IMR-90 (cell line): ENCODE measurements around the gene POLR1G. TPM values are rescaled to one million over a fixed set of nuclear protein-coding genes. Genes with fewer than 3 reads are reported as not detected.

Experiments used
- ATAC-seq: fragments of 200-7000 bp; cut with Tn5 transposase; 2 replicates; pipeline ENCODE4 v1.9.1; 2020; ENCODE audit warnings: low read depth, mild to moderate bottlenecking, moderate library complexity
- BruUV-seq: library from RNA; stranded (reverse); fragments of 400-500 nt; replicated peaks from 2 replicates; lab custom pipeline; 2021; lab: Mats Ljungman, UMichigan
- CTCF ChIA-PET: fragments of 300-600 bp; formaldehyde crosslinking; extraction: SDS; loops from one replicate; lab custom pipeline; 2021; ENCODE audit warnings: antibody characterized with exemption; lab: Yijun Ruan, JAX
- POLR2A ChIA-PET: fragments of 300-600 bp; sonication (Branson Sonifier 250); formaldehyde crosslinking; loops from one replicate; lab custom pipeline; 2022; ENCODE audit warnings: antibody characterized with exemption; ENCODE audit not compliant: unreplicated experiment; lab: Charles Lee
- DNase-seq: peaks from one replicate; pipeline ENCODE4 v3.0.0; 2013
- H2AFZ ChIP-seq: replicated peaks from 2 replicates; pipeline ENCODE3; 2013; ENCODE audit warnings: low read length, mild to moderate bottlenecking; ENCODE audit not compliant: poor library complexity
- H2AK5ac ChIP-seq: 2 replicates; pipeline ENCODE4 v1.6.1; 2013; ENCODE audit warnings: low read depth, low read length, inconsistent platforms
- H2AK9ac ChIP-seq: replicated peaks from 2 replicates; pipeline ENCODE3; 2013; ENCODE audit warnings: mild to moderate bottlenecking, low read depth, low read length, moderate library complexity; ENCODE audit not compliant: poor library complexity
- H2BK120ac ChIP-seq: 2 replicates; pipeline ENCODE4 v1.6.1; 2013; ENCODE audit warnings: low read depth, low read length, inconsistent platforms
- H2BK15ac ChIP-seq: 3 replicates; pipeline ENCODE4 v1.6.1; 2013; ENCODE audit warnings: low read depth, low read length, inconsistent platforms
- H2BK20ac ChIP-seq: 2 replicates; pipeline ENCODE4 v1.6.1; 2013; ENCODE audit warnings: low read depth, mild to moderate bottlenecking, inconsistent platforms, low read length, moderate library complexity
- H2BK5ac ChIP-seq: 2 replicates; pipeline ENCODE4 v1.6.1; 2013; ENCODE audit warnings: mild to moderate bottlenecking, low read depth, low read length, inconsistent platforms; ENCODE audit not compliant: poor library complexity, severe bottlenecking
- H3K14ac ChIP-seq: replicated peaks from 2 replicates; pipeline ENCODE4 v1.6.1; 2013; ENCODE audit warnings: low read depth, low read length, inconsistent platforms
- H3K18ac ChIP-seq: 2 replicates; pipeline ENCODE4 v1.6.1; 2013; ENCODE audit warnings: low read depth, low read length, control low read depth
- H3K23ac ChIP-seq: 2 replicates; pipeline ENCODE4 v1.6.1; 2013; ENCODE audit warnings: low read depth, low read length, inconsistent platforms
- H3K27ac ChIP-seq: 2 replicates; pipeline ENCODE4 v1.5.1; 2013; ENCODE audit warnings: mild to moderate bottlenecking, control low read depth, low read length; ENCODE audit not compliant: insufficient read depth
- H3K27me3 ChIP-seq: 2 replicates; pipeline ENCODE4 v1.6.1; 2013; ENCODE audit warnings: low read length; ENCODE audit not compliant: control insufficient read depth, insufficient read depth
- H3K36me3 ChIP-seq: 2 replicates; pipeline ENCODE4 v1.6.1; 2013; ENCODE audit warnings: low read length, mixed read lengths; ENCODE audit not compliant: control insufficient read depth, insufficient read depth
- H3K4ac ChIP-seq: 2 replicates; pipeline ENCODE4 v1.6.1; 2013; ENCODE audit warnings: low read depth, low read length, inconsistent platforms
- H3K4me1 ChIP-seq: 2 replicates; pipeline ENCODE4 v1.6.1; 2013; ENCODE audit warnings: low read length, mixed read lengths; ENCODE audit not compliant: control insufficient read depth, insufficient read depth
- H3K4me2 ChIP-seq: 2 replicates; pipeline ENCODE4 v1.6.1; 2013; ENCODE audit warnings: low read depth, mild to moderate bottlenecking, control low read depth, low read length, moderate library complexity
- H3K4me3 ChIP-seq: 2 replicates; pipeline ENCODE4 v1.5.1; 2013; ENCODE audit warnings: low read depth, mild to moderate bottlenecking, control low read depth, low read length, moderate library complexity; ENCODE audit not compliant: insufficient read depth
- H3K56ac ChIP-seq: 2 replicates; pipeline ENCODE4 v1.6.1; 2013; ENCODE audit warnings: low read length, inconsistent platforms; ENCODE audit not compliant: insufficient read depth; ENCODE audit errors: extremely low read depth
- H3K79me1 ChIP-seq, 2 experiments: 2 replicates each; pipeline ENCODE4 v1.6.1; 2013; ENCODE audit warnings: low read length in 2 of 2, inconsistent platforms in 1 of 2, low read depth in 1 of 2
- H3K9ac ChIP-seq: 2 replicates; pipeline ENCODE4 v1.6.1; 2013; ENCODE audit warnings: low read depth, low read length, control low read depth
- H3K9me1 ChIP-seq: 2 replicates; pipeline ENCODE4 v1.6.1; 2013; ENCODE audit warnings: low read length, inconsistent platforms; ENCODE audit not compliant: insufficient read depth
- H3K9me3 ChIP-seq: 2 replicates; pipeline ENCODE4 v1.6.1; 2013; ENCODE audit warnings: low read length; ENCODE audit not compliant: control insufficient read depth, insufficient read depth
- H4K20me1 ChIP-seq: 2 replicates; pipeline ENCODE4 v1.6.1; 2013; ENCODE audit warnings: low read length, inconsistent platforms; ENCODE audit not compliant: insufficient read depth
- H4K5ac ChIP-seq: 2 replicates; pipeline ENCODE4 v1.6.1; 2013; ENCODE audit warnings: mild to moderate bottlenecking, low read depth, low read length, control low read depth
- H4K8ac ChIP-seq, 2 experiments: 2 replicates each; pipeline ENCODE4 v1.6.1; 2013; ENCODE audit warnings: low read depth in 2 of 2, low read length in 2 of 2, control low read depth in 1 of 2, inconsistent platforms in 1 of 2
- H4K91ac ChIP-seq: 2 replicates; pipeline ENCODE4 v1.6.1; 2013; ENCODE audit warnings: low read depth, low read length, inconsistent platforms; ENCODE audit not compliant: insufficient read depth
- BHLHE40 ChIP-seq: fragments of 150-350 bp; IDR thresholded peaks from 2 replicates; pipeline ENCODE4 v1.6.1; 2016; ENCODE audit warnings: mild to moderate bottlenecking, low read depth, low read length
- CEBPB ChIP-seq: IDR thresholded peaks from 2 replicates; pipeline ENCODE4 v1.6.1; 2012; ENCODE audit warnings: low read depth, low read length, improper control_type of control experiment
- CHD1 ChIP-seq: IDR thresholded peaks from 2 replicates; pipeline ENCODE4 v1.6.1; 2012; ENCODE audit warnings: low read depth, low read length, improper control_type of control experiment
- CTCF ChIP-seq: conservative IDR thresholded peaks from 2 replicates; pipeline ENCODE4 v1.5.1; 2012; ENCODE audit warnings: mild to moderate bottlenecking, low read depth, low read length, improper control_type of control experiment
- FOS ChIP-seq: fragments of 150-350 bp; IDR thresholded peaks from 2 replicates; pipeline ENCODE4 v1.6.1; 2016; ENCODE audit warnings: low read depth, low read length
- MAFK ChIP-seq: IDR thresholded peaks from 2 replicates; pipeline ENCODE4 v1.6.1; 2012; ENCODE audit warnings: low read depth, low read length, improper control_type of control experiment
- MAZ ChIP-seq: IDR thresholded peaks from 2 replicates; pipeline ENCODE4 v1.6.1; 2012; ENCODE audit warnings: low read depth, mild to moderate bottlenecking, low read length, improper control_type of control experiment, moderate library complexity, borderline replicate concordance
- MXI1 ChIP-seq: IDR thresholded peaks from 2 replicates; pipeline ENCODE4 v1.6.1; 2012; ENCODE audit warnings: low read depth, mild to moderate bottlenecking, low read length, moderate library complexity, borderline replicate concordance
- NFE2L2 ChIP-seq: fragments of 150-350 bp; IDR thresholded peaks from 2 replicates; pipeline ENCODE4 v1.6.1; 2016; ENCODE audit warnings: low read depth, mild to moderate bottlenecking, low read length
- POLR2A ChIP-seq: IDR thresholded peaks from 2 replicates; pipeline ENCODE4 v1.6.1; 2012; ENCODE audit warnings: mild to moderate bottlenecking, low read depth, low read length
- RAD21 ChIP-seq: IDR thresholded peaks from 2 replicates; pipeline ENCODE4 v1.6.1; 2012; ENCODE audit warnings: low read length, improper control_type of control experiment
- RCOR1 ChIP-seq: IDR thresholded peaks from 2 replicates; pipeline ENCODE4 v1.6.1; 2012; ENCODE audit warnings: mild to moderate bottlenecking, low read length, improper control_type of control experiment; ENCODE audit not compliant: insufficient replicate concordance
- RFX5 ChIP-seq: IDR thresholded peaks from 2 replicates; pipeline ENCODE4 v1.8.0; 2012; ENCODE audit warnings: low read depth, mild to moderate bottlenecking, low read length, moderate library complexity
- SMC3 ChIP-seq: fragments of 150-350 bp; IDR thresholded peaks from 2 replicates; pipeline ENCODE4 v1.6.1; 2016; ENCODE audit warnings: low read depth, mild to moderate bottlenecking, antibody characterized with exemption, low read length, moderate library complexity
- USF2 ChIP-seq: fragments of 150-350 bp; IDR thresholded peaks from 2 replicates; pipeline ENCODE4 v1.6.1; 2017; ENCODE audit warnings: mild to moderate bottlenecking, antibody characterized with exemption, low read length, low read depth
- WGBS, 2 experiments: methylation state at CpG; one replicate each; pipeline versions ENCODE4 v1.1.5 to v1.1.7; 2013; ENCODE audit warnings: missing lambda C conversion rate in 2 of 2; ENCODE audit not compliant: insufficient read length in 1 of 2; ENCODE audit errors: extremely low coverage in 2 of 2; 5-methylcytosine and 5-hydroxymethylcytosine counted together
- dilution Hi-C: fragments of 300-500 bp; cut with HindIII; formaldehyde crosslinking; loops from one replicate; pipeline ENCODE4 v1.14.3; 2018; ENCODE audit warnings: low sequenced_read_pairs; ENCODE audit not compliant: unreplicated experiment
- in situ Hi-C: fragments of 300-500 bp; cut with MboI; formaldehyde crosslinking; loops from 3 replicates; pipeline ENCODE4 v1.14.3; 2019; ENCODE audit warnings: low sequenced_read_pairs, inconsistent platforms, mixed read lengths
- intact Hi-C: fragments of 100-400 bp; cut with micrococcal nuclease; formaldehyde crosslinking; loops from 2 replicates; pipeline ENCODE4 v1.10.0; 2022
- polyA plus RNA-seq, 3 experiments: library from polyadenylated mRNA; depleted of rRNA; stranded (reverse); fragments of >200 nt; gene quantifications; 2 replicates each; pipeline ENCODE4 v1.2.3, GENCODE V29; 2012; ENCODE audit warnings: low replicate concordance in 1 of 3
- total RNA-seq: library from RNA; depleted of rRNA; stranded (reverse); fragments of >200 nt; gene quantifications from 2 replicates; pipeline ENCODE4 v1.2.3, GENCODE V29; 2012
- TF ChIP-seq, protein P1 (sequence below): fragments of 150-350 bp; IDR thresholded peaks from 2 replicates; pipeline ENCODE4 v1.6.1; 2016; ENCODE audit warnings: low read depth, mild to moderate bottlenecking, low read length, moderate library complexity, borderline replicate concordance

POLR1G gene
- total and polyA plus RNA-seq, 2 of the 4 experiments (the other 2 are of a cell fraction), result 8.0 to 12.5 TPM

- Histone ChIP-seq H4K20me1 (peaks cover 5% of the 10 kb centered on the region; the same call in 1 of the 2 replicates), H2BK120ac (no peak overlapping the region), H2AK5ac (no peak overlapping the region), H2BK15ac (no peak overlapping the region), H2AFZ (no peak overlapping the region), H2BK5ac (no peak overlapping the region), H3K9me3 (no peaks in the 10 kb centered on the region), H2AK9ac (no peak overlapping the region), H3K18ac (no peak overlapping the region), H3K36me3 (peaks cover 51% of the 10 kb centered on the region), H3K4me3 (no peak overlapping the region), H4K91ac (no peak overlapping the region), H3K27me3 (no peaks in the 10 kb centered on the region), H3K14ac (no peak overlapping the region), H3K56ac (no peak overlapping the region), H3K4me1 (no peaks in the 10 kb centered on the region), H3K9ac (no peak overlapping the region), H4K8ac (no peak overlapping the region), H3K4ac (no peak overlapping the region), H4K5ac (no peak overlapping the region), H3K9me1 (no peaks in the 10 kb centered on the region), H3K23ac (no peak overlapping the region), H3K79me1 (peaks cover 3 to 11% of the 10 kb centered on the region in 2 experiments; a peak in 2 of 4 replicates), H3K4me2 (no peak overlapping the region), H3K27ac (no peak overlapping the region), H2BK20ac (no peak overlapping the region)
- BruUV-seq, result no TSS peak
- intact Hi-C loops (no loop called here), in situ Hi-C loops (no loop called here), dilution Hi-C loops (no loop called here)
- ChIA-PET CTCF (no interaction called here), POLR2A (no interaction called here)
- WGBS, 2 experiments, result 100% methylated on average over 6 of the region's 12 CpGs; no CpG with 5 or more reads in 1 of the 2 experiments
- TF ChIP-seq NFE2L2 (no peak), CEBPB (no peak), MXI1 (no peak), USF2 (no peak), BHLHE40 (no peak), MAZ (no peak), RCOR1 (no peak), RFX5 (no peak), SMC3 (no peak), POLR2A (no peak), CTCF (no peak), CHD1 (no peak), FOS (no peak), MAFK (no peak), RAD21 (no peak)
- TF ChIP-seq, protein P1, sequence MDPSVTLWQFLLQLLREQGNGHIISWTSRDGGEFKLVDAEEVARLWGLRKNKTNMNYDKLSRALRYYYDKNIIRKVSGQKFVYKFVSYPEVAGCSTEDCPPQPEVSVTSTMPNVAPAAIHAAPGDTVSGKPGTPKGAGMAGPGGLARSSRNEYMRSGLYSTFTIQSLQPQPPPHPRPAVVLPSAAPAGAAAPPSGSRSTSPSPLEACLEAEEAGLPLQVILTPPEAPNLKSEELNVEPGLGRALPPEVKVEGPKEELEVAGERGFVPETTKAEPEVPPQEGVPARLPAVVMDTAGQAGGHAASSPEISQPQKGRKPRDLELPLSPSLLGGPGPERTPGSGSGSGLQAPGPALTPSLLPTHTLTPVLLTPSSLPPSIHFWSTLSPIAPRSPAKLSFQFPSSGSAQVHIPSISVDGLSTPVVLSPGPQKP, result no peak
- no peak for DNase-seq
- no peak for ATAC-seq
Observed at GRCh38 chr19:45358213-45358792, 48.1 kb upstream of the POLR1G start.
